ENCODE data around the gene TBRG1.

Gene TBRG1

DNA sequence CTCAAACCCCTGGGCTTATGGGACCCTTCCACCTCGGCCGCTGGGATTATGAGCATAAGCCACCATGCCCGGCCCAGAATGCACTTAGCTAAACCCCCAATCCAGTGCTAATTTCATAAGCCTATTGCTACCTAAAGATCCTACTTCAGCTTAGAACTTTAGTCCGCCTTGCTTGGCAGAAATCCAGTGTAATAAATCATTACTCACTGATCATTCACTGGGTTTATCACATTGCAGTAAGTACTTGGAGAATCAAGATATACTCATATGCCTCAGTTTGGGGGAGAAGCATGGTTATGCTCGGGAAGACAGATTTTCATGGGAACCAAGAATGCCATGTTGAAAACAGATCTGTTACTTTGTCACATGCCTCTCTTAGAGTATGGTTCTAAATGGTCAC, 3.8 kb upstream of the TBRG1 start:
- DNase-seq = no peak

DNA sequence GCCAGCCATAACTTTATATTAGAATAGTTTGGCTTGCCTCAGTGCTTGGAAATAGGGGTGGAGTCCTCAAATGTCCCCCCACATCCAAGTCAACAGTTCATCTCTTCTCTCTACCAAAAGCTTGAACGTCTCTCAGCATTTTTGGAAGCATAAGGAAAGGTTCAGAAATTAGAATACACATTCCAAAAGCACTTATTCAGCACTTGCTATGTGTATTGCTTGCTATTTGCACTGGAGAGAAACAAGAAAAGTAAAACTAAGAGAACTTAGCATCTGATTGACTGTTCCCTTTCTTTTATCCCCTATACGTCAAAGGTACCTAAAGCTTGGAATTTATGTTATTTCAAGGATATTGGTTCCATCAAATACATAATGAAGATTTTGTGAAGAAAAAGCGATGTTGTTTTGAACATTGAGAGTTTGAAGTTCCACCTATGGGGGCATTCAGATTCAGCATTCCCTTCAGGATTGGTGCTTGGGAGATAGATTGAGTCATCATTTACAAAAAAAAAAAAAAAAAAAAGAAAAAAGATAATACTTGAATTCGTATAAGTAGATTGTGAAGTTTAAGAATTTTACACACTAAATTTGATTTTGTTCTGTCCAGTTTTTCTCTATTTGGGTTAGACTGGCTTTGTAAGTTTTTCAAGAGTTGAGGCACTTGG, 1.3 kb downstream of the TBRG1 start:
- DNase-seq = no peak

DNA sequence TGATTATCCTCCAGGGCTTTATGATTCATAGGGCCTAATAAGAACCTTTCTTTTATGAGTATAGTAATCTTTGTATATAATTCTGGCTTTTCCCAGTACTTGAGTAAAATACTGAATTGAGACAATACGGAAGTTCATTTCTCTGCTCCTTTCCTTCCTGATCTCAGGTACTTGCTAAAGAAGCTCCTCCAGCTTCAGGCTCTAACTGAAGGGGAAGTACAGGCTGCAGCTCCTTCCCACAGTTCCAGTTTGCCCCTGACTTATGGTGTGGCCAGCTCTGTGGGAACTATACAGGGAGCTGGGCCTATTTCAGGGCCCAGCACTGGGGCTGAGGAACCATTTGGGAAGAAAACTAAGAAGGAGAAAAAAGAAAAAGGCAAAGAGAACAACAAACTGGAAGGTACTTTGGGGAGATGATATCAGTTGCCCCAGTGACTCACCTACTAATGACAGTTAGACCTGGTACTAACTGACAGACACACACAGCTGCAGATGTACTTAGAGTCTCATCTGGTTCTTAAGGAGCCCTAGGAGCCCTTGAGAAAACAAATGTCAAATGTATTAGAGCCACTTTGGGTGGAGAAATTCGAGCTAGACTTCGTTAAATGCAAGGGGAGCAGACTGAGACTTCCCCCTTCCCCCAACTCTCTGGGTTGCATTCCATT, 3.0 kb downstream of the TBRG1 start:
- no peak for DNase-seq

DNA sequence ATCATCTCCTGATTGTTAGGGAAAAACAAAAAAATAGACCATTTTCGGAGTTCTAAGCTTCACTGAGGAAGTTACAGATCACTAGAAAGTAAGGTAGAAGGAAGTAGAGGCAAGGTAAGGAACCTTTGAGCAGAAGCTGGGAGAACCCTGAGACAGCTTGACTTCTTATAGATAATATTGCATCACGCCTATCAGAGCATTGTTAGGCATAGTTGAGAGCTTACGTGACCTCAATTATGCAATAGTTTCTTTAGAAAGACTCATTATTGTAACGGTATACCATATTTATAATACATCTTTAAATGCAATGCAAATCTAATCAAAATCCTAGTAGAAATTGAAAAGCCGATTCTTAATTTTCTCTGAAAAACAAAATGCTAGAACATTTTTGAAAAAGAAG, 4.9 kb downstream of the TBRG1 start:
- DNase-seq = no peak

DNA sequence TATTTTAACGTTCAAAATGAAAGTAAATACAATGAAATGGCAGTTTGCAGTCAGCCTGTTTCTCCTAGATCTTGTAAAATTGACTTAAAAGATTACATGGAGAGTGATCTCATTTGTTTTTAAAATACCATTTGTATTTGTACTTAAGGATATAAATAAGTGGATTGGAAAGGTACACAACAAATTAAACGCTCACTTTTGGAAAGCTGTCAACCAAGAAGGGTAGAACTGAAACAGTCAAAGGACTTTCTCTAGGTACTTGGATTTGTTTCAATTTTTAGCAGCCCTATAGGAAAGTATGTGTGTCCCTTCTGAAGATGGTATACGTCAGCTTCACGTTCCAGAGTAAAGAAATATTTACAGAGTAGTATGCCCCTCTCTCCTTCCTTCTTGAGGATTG, 7.3 kb downstream of the TBRG1 start:
- DNase-seq = no peak

DNA sequence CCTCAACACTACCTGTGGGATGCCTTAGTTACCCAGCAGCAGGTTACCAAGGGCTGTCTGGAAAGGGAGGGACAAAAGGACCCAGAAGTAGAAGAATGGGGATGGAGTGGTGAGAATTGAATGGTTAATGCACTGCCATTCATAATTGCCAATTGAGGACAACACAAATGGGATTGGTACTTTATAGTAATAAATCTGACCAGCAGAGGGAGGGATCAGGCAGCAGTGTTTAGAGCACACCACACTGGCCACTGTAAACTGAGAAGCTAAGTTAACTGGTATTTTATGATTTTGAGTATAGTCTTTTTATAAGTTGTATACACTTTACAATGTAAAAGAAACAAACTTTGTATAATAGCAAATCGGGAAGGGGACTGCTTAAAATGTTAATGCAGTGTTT, 10.7 kb downstream of the TBRG1 start:
- no peak for DNase-seq

DNA sequence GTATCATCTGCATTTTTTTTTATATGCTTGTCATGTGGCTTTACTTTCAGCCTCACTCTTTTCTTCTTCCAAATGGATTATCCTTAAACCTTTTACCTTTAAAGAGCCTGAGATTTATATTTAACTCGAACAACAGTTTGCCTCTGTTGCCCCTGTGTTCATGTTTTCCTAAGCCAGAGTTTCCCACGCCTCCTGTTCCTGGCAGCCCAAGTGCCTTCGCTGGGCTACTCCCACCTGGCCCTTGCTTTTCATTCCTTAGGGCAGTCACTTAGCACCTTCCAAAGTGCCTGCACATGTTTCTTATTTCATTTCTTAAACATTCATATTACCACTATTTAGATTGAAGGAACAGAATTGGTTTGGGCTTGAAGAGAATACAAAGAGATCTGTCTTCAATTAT, 13.3 kb downstream of the TBRG1 start:
- DNase-seq = no peak

DNA sequence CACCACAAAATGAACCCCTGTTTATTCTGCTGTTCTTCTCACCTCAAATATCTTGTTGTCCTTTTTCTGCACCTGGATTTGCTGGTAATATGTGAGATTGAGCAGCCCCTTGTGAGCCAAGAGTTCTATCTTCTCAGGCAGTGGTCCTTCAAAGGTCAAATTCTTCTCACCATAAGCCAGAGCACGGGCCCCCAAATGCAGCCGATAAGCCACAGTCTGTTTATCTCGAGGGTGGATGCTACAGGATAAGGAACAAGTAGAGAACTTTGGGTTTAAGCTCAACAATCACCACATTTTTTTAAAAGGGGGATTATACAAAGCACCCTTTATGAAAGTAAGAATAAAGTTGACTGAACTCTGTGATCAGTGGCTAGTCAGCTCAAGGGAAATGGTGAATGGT, 15.8 kb downstream of the TBRG1 start:
- no peak for DNase-seq

DNA sequence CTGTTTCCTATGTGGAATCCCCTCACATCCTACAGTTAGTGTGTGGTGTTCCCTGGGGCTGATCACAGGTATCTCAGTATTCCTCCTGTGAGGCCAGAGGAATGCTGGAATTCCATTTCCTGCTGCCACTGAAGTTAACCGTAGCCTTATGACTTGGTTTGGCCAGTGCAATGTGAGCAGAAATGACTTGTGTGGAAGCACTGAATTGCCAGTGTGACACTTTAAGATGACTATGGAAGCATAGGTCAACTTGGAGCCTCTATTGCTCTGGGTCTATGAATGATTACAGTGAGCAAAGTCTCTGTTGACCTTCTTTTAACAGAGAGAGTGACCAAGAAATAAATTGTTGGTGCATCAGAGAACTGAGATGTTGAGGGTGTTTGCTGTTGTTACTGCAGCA, 16.5 kb downstream of the TBRG1 start:
- no peak for DNase-seq

DNA sequence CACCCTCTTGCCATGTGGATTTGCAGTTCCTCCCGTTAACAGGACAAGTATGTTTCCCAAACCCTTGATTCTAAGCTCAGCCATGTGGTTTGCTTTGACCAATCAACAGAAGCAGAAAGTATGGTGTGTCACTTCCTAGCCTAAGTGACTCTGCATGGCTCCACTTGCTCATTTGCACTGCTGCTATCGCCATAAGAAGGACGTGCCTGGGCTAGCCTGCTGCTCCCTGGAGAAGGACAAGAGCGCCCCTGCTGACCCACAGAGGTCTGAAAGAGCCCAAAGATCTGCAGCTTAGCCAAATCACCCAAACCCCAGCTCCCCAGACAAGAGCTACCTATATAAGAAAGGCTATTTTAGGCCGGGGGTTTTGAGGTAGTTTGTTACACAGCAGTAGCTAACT, 18.0 kb downstream of the TBRG1 start:
- no peak for DNase-seq

DNA sequence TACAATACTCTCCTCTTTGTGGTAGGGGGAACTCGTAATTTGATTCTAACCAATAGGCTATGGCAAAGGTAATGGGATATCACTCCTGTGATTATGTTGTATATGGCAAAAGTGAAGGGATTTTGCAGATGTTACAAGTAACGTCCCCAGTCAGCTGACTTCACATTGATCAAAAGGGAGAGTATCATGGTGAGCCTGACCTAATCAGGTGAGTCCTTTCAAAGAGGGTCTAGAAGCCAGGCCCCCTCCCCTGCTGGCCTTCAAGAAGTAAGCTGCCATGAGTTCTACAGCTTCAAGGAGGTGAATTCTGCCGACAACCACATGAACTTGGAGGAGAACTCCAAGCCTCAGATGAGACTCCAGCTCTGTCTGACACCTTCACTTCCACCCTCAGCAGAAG, 20.0 kb downstream of the TBRG1 start:
- no peak for DNase-seq

DNA sequence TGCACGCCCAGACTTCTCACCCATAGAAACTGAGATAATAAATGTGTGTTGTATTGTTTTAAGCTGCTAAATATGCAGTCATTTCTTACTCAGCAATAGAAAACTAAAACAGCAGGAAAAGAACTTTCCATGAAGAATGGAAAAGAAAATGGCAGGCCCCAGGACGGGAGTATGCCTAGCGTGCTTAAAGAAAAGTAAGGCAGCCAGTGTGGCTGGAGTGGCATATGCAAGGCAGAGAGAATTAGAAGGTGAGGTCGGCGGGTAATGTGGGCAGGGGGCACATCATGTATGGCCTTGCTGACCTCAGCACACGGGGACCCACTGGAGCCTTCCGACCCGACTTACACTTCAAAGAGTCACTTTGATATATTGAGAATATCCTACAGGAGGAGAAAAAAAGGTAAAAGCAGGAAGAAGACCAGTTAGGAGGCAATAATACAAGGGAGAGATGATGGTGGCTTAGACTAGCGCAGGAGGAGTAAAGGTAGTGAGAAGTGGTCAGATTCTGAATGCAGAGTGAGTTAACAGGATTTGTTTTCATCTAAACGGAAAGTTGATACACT, 20.5 kb downstream of the TBRG1 start:
- no peak for DNase-seq

DNA sequence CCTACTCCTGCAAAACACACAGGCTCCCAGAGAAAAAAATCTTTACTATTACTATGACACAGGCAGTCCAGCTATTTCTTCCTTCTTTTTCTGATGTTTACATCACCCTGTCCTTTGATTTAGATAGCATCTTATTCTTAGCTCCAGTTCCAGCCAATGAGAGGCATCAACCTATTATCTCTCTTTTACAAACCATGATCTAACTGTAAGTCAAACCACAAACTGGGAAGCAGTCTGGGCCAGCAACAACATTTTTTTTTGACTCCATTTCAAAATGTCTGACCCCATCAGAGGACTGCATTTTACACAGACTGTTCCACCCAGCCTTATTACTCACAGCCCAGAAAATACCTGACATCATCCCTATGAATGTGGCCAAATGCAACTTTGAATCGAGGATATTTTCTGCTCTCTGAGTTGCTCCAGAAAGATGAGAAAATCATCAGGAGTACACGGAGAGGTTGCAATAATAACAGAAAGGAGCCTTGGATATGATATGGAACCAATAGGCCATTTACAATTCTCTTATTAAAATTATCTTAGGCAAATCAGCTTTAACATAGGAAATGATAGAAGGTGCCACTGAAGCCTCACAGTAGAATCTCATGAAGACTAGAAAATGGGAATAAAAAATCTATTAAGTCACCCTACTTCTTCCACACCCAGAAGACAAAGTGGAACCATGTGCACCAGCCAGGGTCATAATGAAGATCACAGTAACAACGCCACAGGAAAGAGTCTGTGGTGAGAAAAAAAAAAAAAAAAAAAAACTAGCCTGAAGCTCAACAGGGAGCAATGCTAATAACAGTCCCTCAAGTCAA, 21.2 kb downstream of the TBRG1 start:
- no peak for DNase-seq

DNA sequence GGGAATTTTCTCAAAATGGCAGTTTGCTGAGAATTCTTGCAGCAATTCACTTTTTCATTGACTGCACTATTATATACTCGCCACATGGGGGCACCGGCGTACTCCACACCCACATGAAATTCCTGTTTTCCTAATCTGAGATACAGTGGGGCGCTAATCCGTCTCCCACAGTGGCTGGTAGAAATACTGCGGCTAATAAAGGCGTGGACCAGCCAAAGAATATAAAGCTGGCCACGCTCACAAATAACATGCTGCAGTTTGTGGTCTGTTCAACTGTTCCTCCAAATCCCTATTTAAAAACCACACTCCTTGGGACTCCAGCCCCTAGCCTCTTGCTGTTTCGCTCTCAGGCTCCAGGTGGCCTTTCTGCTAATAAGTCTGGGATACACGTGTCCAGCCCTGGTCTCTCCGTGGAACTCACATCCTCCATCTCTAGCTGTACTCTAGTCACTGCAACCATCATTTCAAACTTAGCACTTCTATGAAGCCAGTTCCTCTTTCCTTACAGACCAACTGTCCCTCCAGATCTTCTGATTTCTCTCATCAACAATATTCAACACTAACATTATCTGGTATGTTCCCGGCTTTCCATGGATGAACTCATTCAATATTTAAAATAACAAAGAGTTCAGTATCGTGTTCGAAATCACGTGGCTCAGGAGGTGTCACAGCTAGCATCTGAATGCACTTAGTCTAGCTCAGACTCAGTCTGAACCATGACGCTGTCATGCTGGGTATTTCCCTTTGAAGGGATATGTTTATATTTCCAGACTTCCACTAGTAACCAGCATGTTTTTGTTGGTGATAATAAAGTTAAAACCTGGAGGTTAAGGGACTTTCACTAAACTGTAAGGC, 22.0 kb downstream of the TBRG1 start:
- DNase-seq = peak; percentile 45

DNA sequence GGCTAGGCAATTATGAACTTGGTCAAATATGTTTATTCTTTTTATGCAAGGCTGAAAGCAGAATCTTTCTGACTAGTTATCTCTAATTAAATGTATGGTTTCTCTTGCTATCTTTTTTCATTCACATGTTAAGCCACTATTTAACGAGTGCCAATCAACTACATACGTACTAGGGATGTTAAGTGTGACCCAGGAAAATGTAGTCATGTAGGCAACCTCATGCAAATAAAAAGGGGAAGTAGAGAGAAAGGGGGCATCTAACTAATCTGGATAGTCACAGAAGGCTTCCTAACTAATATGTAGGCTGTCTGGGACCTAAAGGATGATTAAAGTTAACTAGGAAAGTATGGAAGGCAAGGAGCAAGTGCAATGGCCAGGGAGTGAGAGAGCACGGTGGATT, 23.5 kb downstream of the TBRG1 start:
- no peak for DNase-seq

DNA sequence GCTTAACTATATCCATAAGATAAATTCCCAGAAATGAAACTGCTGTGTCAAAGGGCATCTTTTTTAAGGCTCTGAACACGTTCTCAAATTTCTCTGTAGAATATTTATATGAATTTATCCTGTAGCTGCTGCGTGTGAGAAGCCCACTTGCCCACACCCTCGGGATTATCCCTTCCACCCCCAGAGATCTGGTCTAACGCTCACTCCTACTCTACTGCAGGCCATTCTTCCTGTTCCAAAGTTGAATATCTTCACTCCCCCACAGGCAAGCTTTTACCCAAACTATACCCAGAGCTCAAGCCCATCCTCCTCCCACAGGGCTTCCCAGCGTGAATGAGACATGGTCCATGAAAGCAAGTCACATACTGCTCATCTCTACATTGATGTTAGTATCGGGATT, 25.9 kb downstream of the TBRG1 start:
- DNase-seq = no peak

DNA sequence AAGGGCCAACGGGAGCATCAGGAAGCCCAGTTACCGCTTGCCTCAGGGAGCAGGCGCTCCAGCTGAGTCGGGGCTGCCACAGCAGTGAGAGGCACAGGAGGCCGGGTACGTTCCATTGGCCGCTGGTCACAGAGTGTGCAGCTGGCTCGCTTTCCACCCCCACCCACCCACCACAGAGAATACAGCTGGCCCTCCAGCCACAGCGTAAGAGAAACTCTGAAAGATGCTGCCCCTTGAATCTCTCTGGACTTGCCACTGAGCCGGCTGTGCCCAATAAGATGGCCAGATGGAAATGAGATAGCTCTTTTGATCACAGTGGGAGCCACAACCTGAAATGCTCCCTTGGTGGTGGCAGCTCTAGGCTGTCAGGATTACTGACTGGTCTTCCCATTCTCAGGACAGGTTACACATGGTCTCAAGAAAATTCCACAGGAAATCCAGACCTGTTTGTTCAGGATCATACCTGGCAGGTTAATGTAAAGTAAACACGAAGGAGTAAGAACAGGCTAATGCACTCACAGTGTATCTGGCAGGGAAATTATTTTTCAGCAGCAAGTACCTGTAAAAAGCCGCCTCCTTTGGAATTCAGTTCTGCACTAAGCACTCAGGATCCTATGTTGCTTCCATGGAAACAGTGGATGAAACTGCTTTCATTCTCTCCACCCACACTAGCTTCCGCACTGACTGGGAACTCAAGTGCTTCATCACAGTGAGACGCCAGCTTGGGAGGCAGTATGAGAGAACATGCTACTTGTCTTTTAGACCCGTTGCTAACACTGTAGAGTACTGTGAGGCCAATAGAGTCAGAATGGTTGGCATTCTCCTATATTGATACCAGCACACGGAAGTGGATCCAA, 34.3 kb downstream of the TBRG1 start:
- peak; percentile 62 for DNase-seq

DNA sequence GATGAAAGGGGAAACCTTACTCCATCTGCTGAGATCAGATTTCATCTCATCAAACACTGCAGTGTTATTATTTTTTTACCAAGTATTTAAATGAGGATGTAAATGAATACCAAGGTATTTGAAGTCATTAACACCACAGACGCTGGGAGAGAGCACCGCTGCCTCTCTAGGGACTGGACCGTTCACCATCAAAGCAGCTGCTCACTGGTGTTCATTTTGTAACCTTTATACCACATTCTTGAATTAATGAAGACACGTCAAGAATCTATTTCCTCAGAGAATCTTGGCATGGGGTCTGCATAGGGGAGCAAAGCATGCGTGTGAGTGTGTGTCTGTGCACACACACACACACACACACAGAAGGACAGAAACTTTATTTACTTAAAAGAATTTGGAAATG, 35.2 kb downstream of the TBRG1 start:
- DNase-seq = no peak

DNA sequence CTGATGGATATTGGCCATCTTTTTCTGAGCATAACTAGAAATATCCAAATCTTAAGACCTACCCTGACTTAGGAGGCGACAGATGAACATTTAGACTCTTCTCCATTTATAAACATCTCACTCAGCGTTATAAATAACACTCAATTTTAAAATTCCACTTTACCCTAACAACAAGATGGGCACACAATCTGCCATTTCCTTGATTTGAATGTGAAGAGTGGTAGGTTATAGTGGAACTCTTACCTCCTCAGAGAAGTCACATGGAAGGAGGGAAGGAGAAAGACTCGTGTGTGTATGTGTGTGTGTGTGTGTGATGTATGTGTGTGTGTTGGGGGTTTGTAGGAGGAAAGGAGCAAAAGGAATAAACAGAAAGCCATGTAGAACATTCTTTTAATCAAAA, 35.8 kb downstream of the TBRG1 start:
- no peak for DNase-seq

DNA sequence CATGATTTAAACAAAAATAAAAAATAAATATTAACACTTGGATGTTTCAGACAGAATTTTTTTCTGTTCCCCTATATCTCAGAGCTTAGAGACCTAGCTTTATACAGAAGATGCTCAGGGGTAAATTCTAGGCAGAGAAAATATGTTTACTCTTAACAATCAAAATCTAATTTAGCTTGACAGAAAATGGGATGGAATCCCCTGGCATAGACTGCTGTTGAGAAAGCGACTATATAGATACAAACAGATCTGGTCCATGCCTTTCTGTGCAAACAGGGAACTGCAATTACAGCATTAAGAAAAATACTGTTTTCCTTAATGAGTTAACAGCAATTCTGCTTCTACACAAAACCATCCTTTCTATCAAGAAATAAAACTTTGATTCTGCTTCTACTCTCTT, 36.3 kb downstream of the TBRG1 start:
- DNase-seq = no peak

DNA sequence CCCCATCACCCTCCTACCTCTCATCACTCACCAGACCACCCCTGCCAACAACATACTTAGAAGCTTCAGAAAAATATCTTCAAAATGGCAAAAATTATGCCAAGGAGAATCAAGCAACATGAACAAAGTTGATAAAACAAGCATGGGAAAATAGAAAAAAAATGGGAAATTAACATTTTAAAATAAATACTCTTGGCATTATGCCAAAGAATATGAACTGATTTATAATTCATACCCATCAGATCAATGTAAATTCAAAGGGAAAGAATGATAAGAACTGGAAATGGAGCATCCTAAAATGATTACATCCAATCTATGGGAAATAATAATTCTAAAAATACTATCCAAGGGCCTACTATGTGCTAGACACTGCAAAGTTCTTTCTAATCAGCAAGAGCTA, 38.9 kb downstream of the TBRG1 start:
- no peak for DNase-seq

DNA sequence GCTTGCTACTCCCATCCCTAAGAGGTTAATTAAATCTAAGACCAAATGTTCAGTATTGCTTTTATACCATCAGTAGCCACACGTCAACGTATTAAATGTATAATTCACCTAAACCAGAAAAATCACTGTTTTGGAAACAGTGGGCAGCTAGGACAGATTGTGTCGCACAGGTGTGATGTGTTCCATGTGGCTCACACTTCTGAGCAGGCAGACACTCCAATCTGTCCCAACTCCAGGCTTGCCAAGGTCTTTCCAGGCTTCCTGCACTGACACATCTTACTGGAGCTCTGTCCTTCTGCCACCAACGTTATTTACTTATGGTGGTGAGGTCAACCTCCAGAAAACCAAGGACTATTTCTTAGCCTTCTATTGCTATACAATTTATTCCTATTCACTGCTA, 39.4 kb downstream of the TBRG1 start:
- DNase-seq = no peak

Measured in NCI-H1092 (cell line).